RKO (cell line): ENCODE data around the gene GNAS.
"Not testable (repeated sequence)": the region's sequence is repeated elsewhere in the genome, so short reads cannot be mapped to it uniquely, and the experiment has no call there.

ENCODE experiments used
- DNase-seq: peaks from one replicate; pipeline ENCODE4 v3.0.0-alpha.2; 2016; ENCODE audit warnings: low spot score

Gene GNAS

GRCh38 chr20:58932170-58932569 lies 79.7 kb downstream of the GNAS start:
- no peak for DNase-seq

- DNase-seq, result no peak
Observed at GRCh38 chr20:58938078-58938477, 85.6 kb downstream of the GNAS start.

GRCh38 chr20:58938541-58938940 lies 86.0 kb downstream of the GNAS start:
- no peak for DNase-seq

- DNase-seq, result no peak
Observed at GRCh38 chr20:58941471-58941870, 89.0 kb downstream of the GNAS start.

- DNase-seq, result no peak
Observed at GRCh38 chr20:58942549-58942948, 90.0 kb downstream of the GNAS start.

GRCh38 chr20:58944610-58945009 lies 92.1 kb downstream of the GNAS start:
- DNase-seq, result no peak

GRCh38 chr20:58945965-58946631 lies 93.6 kb downstream of the GNAS start:
- DNase-seq, result no peak

- not testable (repeated sequence) for DNase-seq
Observed at GRCh38 chr20:58947797-58948388, 95.4 kb downstream of the GNAS start.

GRCh38 chr20:58950603-58951002 lies 98.1 kb downstream of the GNAS start:
- no peak for DNase-seq

- no peak for DNase-seq
Observed at GRCh38 chr20:58953050-58953449, 100.5 kb downstream of the GNAS start.

GRCh38 chr20:58956078-58956477 lies 103.6 kb downstream of the GNAS start:
- DNase-seq, result no peak

GRCh38 chr20:58959652-58960051 lies 107.1 kb downstream of the GNAS start:
- no peak for DNase-seq
